GM12892 (cell line): Measurements from ENCODE around the gene IL24.

Experiments
- DNase-seq: peaks from one replicate; pipeline ENCODE4 v3.0.0; 2011; ENCODE audit not compliant: insufficient read length
- FAIRE-seq: peaks from 2 replicates; lab custom pipeline; 2011; peaks lifted over from hg19 to GRCh38; lab: Jason Lieb, UNC
- POLR2A ChIP-seq: IDR thresholded peaks from 2 replicates; pipeline ENCODE4 v1.6.1; 2011; ENCODE audit warnings: low read depth, low read length, control low read depth
- POLR2AphosphoS5 ChIP-seq: IDR thresholded peaks from 2 replicates; pipeline ENCODE4 v1.6.1; 2011; ENCODE audit warnings: low read depth, low read length, control low read depth
- TAF1 ChIP-seq: IDR thresholded peaks from 2 replicates; pipeline ENCODE4 v1.6.1; 2011; ENCODE audit warnings: low read depth, mild to moderate bottlenecking, control low read depth, low read length, borderline replicate concordance

The IL24 gene

GRCh38 chr1:206883876-206884275 lies 13.4 kb upstream of the IL24 start:
- FAIRE-seq (no peak), DNase-seq (no peak)
- TF ChIP-seq TAF1 (no peak), POLR2AphosphoS5 (no peak), POLR2A (no peak)

- DNase-seq (no peak), FAIRE-seq (no peak)
- TF ChIP-seq POLR2AphosphoS5 (no peak), POLR2A (no peak), TAF1 (no peak)
Observed at GRCh38 chr1:206885341-206886060, 11.7 kb upstream of the IL24 start.

- FAIRE-seq: no peak
- DNase-seq: no peak
- no peak for TF ChIP-seq TAF1
- TF ChIP-seq POLR2A: no peak
- TF ChIP-seq POLR2AphosphoS5: no peak
Observed at GRCh38 chr1:206886831-206887230, 10.4 kb upstream of the IL24 start.

- DNase-seq (no peak), FAIRE-seq (no peak)
- TF ChIP-seq TAF1: no peak
- no peak for TF ChIP-seq POLR2AphosphoS5
- no peak for TF ChIP-seq POLR2A
Observed at GRCh38 chr1:206887701-206888100, 9.5 kb upstream of the IL24 start.

- DNase-seq: no peak
- no peak for FAIRE-seq
- TF ChIP-seq POLR2A (no peak), TAF1 (no peak), POLR2AphosphoS5 (no peak)
Observed at GRCh38 chr1:206890125-206891060, 6.8 kb upstream of the IL24 start.

GRCh38 chr1:206891412-206891811 lies 5.8 kb upstream of the IL24 start:
- TF ChIP-seq POLR2A: no peak
- no peak for TF ChIP-seq POLR2AphosphoS5
- no peak for TF ChIP-seq TAF1
- DNase-seq (no peak), FAIRE-seq (no peak)

- TF ChIP-seq POLR2A (no peak), POLR2AphosphoS5 (no peak), TAF1 (no peak)
- DNase-seq (no peak), FAIRE-seq (no peak)
Observed at GRCh38 chr1:206892351-206892984, 4.8 kb upstream of the IL24 start.

- DNase-seq: no peak
- TF ChIP-seq TAF1: no peak
- TF ChIP-seq POLR2AphosphoS5: no peak
- FAIRE-seq: no peak
Observed at GRCh38 chr1:206893380-206893779, 3.9 kb upstream of the IL24 start.

- TF ChIP-seq TAF1 (no peak), POLR2AphosphoS5 (no peak), POLR2A (no peak)
- FAIRE-seq (no peak), DNase-seq (no peak)
Observed at GRCh38 chr1:206895325-206895724, 1.9 kb upstream of the IL24 start.

- no peak for FAIRE-seq
- TF ChIP-seq TAF1: no peak
- no peak for TF ChIP-seq POLR2A
- no peak for TF ChIP-seq POLR2AphosphoS5
- no peak for DNase-seq
Observed at GRCh38 chr1:206895837-206896242, 1.4 kb upstream of the IL24 start.

- DNase-seq (no peak), FAIRE-seq (no peak)
- TF ChIP-seq POLR2A (no peak), TAF1 (no peak), POLR2AphosphoS5 (no peak)
Observed at GRCh38 chr1:206896261-206896660, 982 bp upstream of the IL24 start.
